H1 (cell line): ENCODE data around the gene C12orf56. TPM values are rescaled to one million over a fixed set of nuclear protein-coding genes. Genes with fewer than 3 reads are reported as not detected.

Experiments used
- CTCF ChIA-PET: fragments of 300-600 bp; sonication (Branson Sonifier 250); formaldehyde crosslinking; loops from one replicate; lab custom pipeline; 2021; ENCODE audit not compliant: partially characterized antibody; lab: Charles Lee
- POLR2A ChIA-PET: fragments of 300-600 bp; sonication (Branson Sonifier 250); formaldehyde crosslinking; loops from one replicate; lab custom pipeline; 2021; ENCODE audit warnings: inconsistent platforms; ENCODE audit not compliant: partially characterized antibody; lab: Charles Lee
- DNase-seq, 2 experiments: peaks; one replicate each; pipeline versions ENCODE4 v3.0.0 to v3.0.0-alpha.2; 2010 to 2022; ENCODE audit warnings: low spot score in 2 of 2, low read depth in 1 of 2, mixed read lengths in 1 of 2
- FAIRE-seq: peaks from 2 replicates; lab custom pipeline; 2011; peaks lifted over from hg19 to GRCh38; lab: Jason Lieb, UNC
- H2AFZ ChIP-seq: 2 replicates; pipeline ENCODE4 v1.8.1; 2012; ENCODE audit warnings: low read length, inconsistent platforms
- H2AK5ac ChIP-seq: 2 replicates; pipeline ENCODE4 v1.6.1; 2013; ENCODE audit warnings: low read depth, low read length
- H2BK120ac ChIP-seq: replicated peaks from 2 replicates; pipeline ENCODE3; 2013; ENCODE audit warnings: low read depth, low read length, inconsistent platforms
- H2BK12ac ChIP-seq: 2 replicates; pipeline ENCODE4 v1.6.1; 2013; ENCODE audit warnings: low read depth, low read length
- H2BK15ac ChIP-seq: 2 replicates; pipeline ENCODE4 v1.6.1; 2013; ENCODE audit warnings: low read length
- H2BK20ac ChIP-seq: 2 replicates; pipeline ENCODE4 v1.6.1; 2013; ENCODE audit warnings: low read length
- H2BK5ac ChIP-seq: 2 replicates; pipeline ENCODE4 v1.6.1; 2013; ENCODE audit warnings: low read depth, low read length
- H3K14ac ChIP-seq: 2 replicates; pipeline ENCODE4 v1.6.1; 2013; ENCODE audit warnings: inconsistent platforms; ENCODE audit not compliant: insufficient read length
- H3K18ac ChIP-seq: 2 replicates; pipeline ENCODE4 v1.6.1; 2013; ENCODE audit warnings: low read length; ENCODE audit errors: extremely low read depth
- H3K23ac ChIP-seq: 2 replicates; pipeline ENCODE4 v1.6.1; 2013; ENCODE audit warnings: inconsistent platforms; ENCODE audit not compliant: insufficient read length
- H3K23me2 ChIP-seq: 2 replicates; pipeline ENCODE4 v1.6.1; 2013; ENCODE audit warnings: low read depth, low read length
- H3K27ac ChIP-seq: 2 replicates; pipeline ENCODE4 v1.6.1; 2011; ENCODE audit warnings: low read depth, low read length, inconsistent platforms
- H3K27me3 ChIP-seq, 4 experiments: replicated peaks in 1 of 4; 1 replicate in 1 of 4; 2 replicates in 3 of 4; pipeline versions ENCODE4 v1.6.1 to v1.8.1; 2011 to 2013; ENCODE audit warnings: low read length in 3 of 4, mild to moderate bottlenecking in 3 of 4, inconsistent platforms in 2 of 4, mixed read lengths in 2 of 4, moderate library complexity in 1 of 4; ENCODE audit not compliant: control insufficient read depth in 3 of 4, insufficient read depth in 3 of 4; ENCODE audit errors: extremely low read depth in 1 of 4
- H3K36me3 ChIP-seq, 4 experiments: 2 replicates each; pipeline versions ENCODE4 v1.6.1 to v1.8.1; 2011 to 2013; ENCODE audit warnings: mild to moderate bottlenecking in 4 of 4, low read length in 3 of 4, moderate library complexity in 2 of 4, control low read depth in 1 of 4, inconsistent platforms in 1 of 4; ENCODE audit not compliant: insufficient read depth in 4 of 4, control insufficient read depth in 2 of 4
- H3K4ac ChIP-seq: replicated peaks from 2 replicates; pipeline ENCODE3; 2013; ENCODE audit warnings: low read length, low read depth, mixed read lengths, inconsistent platforms; ENCODE audit not compliant: insufficient read length
- H3K4me1 ChIP-seq, 4 experiments: replicated peaks in 1 of 4; 1 replicate in 1 of 4; 2 replicates in 3 of 4; pipeline versions ENCODE4 v1.6.1 to v1.8.1; 2011 to 2013; ENCODE audit warnings: low read length in 3 of 4, inconsistent platforms in 2 of 4, mixed read lengths in 1 of 4; ENCODE audit not compliant: insufficient read depth in 4 of 4, control insufficient read depth in 3 of 4
- H3K4me2 ChIP-seq, 2 experiments: 2 replicates each; pipeline versions ENCODE4 v1.6.1 to v1.8.1; 2011 to 2013; ENCODE audit warnings: low read depth in 2 of 2, low read length in 2 of 2, control low read depth in 1 of 2, inconsistent platforms in 1 of 2, mild to moderate bottlenecking in 1 of 2; ENCODE audit not compliant: insufficient read depth in 1 of 2
- H3K4me3 ChIP-seq, 4 experiments: fragments of 200-600, 300-600 bp in 1 of 4; sonication (generic), shearing (Covaris generic), sonication (Bioruptor Twin) in 1 of 4; 2 replicates each; pipeline versions ENCODE4 v1.5.1 to v1.8.1; 2011 to 2016; ENCODE audit warnings: low read length in 4 of 4, low read depth in 3 of 4, control low read depth in 2 of 4, inconsistent platforms in 2 of 4, mild to moderate bottlenecking in 2 of 4, mixed read lengths in 1 of 4, moderate library complexity in 1 of 4; ENCODE audit not compliant: insufficient read depth in 2 of 4; ENCODE audit errors: extremely low read depth in 1 of 4
- H3K56ac ChIP-seq: replicated peaks from 2 replicates; pipeline ENCODE3; 2013; ENCODE audit warnings: low read depth, mild to moderate bottlenecking, mixed read lengths, low read length, inconsistent platforms; ENCODE audit not compliant: insufficient read length
- H3K79me1 ChIP-seq: 2 replicates; pipeline ENCODE4 v1.6.1; 2013; ENCODE audit warnings: low read depth, low read length, control low read depth
- H3K79me2 ChIP-seq, 2 experiments: 2 replicates each; pipeline versions ENCODE4 v1.6.1 to v1.8.1; 2012 to 2013; ENCODE audit warnings: low read length in 2 of 2, mild to moderate bottlenecking in 2 of 2, inconsistent platforms in 1 of 2; ENCODE audit not compliant: insufficient read depth in 2 of 2, control insufficient read depth in 1 of 2
- H3K9ac ChIP-seq, 4 experiments: replicated peaks in 1 of 4; 1 replicate in 1 of 4; 2 replicates in 3 of 4; pipeline versions ENCODE4 v1.6.1 to v1.8.1; 2011 to 2013; ENCODE audit warnings: low read depth in 3 of 4, low read length in 3 of 4, control low read depth in 2 of 4, mild to moderate bottlenecking in 2 of 4, moderate library complexity in 2 of 4, inconsistent platforms in 1 of 4; ENCODE audit errors: extremely low read depth in 1 of 4
- H3K9me3 ChIP-seq, 2 experiments: 2 replicates each; pipeline versions ENCODE4 v1.6.1 to v1.8.1; 2012 to 2013; ENCODE audit warnings: mild to moderate bottlenecking in 2 of 2, moderate library complexity in 2 of 2, control low read depth in 1 of 2, inconsistent platforms in 1 of 2, low read depth in 1 of 2, low read length in 1 of 2, mixed read lengths in 1 of 2; ENCODE audit not compliant: insufficient read depth in 2 of 2
- H4K20me1 ChIP-seq, 2 experiments: replicated peaks in 1 of 2; 2 replicates each; pipeline versions ENCODE3 to v1.8.1; 2011 to 2013; ENCODE audit warnings: inconsistent platforms in 2 of 2, low read length in 2 of 2, mild to moderate bottlenecking in 1 of 2; ENCODE audit not compliant: insufficient read depth in 2 of 2, control insufficient read depth in 1 of 2
- H4K5ac ChIP-seq: 2 replicates; pipeline ENCODE4 v1.6.1; 2013; ENCODE audit warnings: low read length, low read depth, mixed read lengths, inconsistent platforms; ENCODE audit not compliant: insufficient read length
- H4K8ac ChIP-seq: 2 replicates; pipeline ENCODE4 v1.8.0; 2013; ENCODE audit warnings: mild to moderate bottlenecking, moderate library complexity, low read length, inconsistent platforms; ENCODE audit not compliant: insufficient read depth; ENCODE audit errors: extremely low read depth
- H4K91ac ChIP-seq: replicated peaks from 2 replicates; pipeline ENCODE3; 2013; ENCODE audit warnings: low read length, mixed read lengths, inconsistent platforms; ENCODE audit not compliant: insufficient read length
- CBX5 ChIP-seq: fragments of 300-800, 300-1000 bp; sonication (generic); IDR thresholded peaks from 2 replicates; pipeline ENCODE4 v1.7.1; 2016; ENCODE audit warnings: antibody characterized with exemption, low read length, low read depth
- CREB1 ChIP-seq: IDR thresholded peaks from 2 replicates; pipeline ENCODE4 v1.6.1; 2012; ENCODE audit warnings: inconsistent platforms
- NANOG ChIP-seq: IDR thresholded peaks from 2 replicates; pipeline ENCODE4 v1.6.1; 2011; ENCODE audit warnings: low read length, low read depth, mild to moderate bottlenecking, inconsistent platforms; ENCODE audit not compliant: insufficient read depth, poor library complexity, severe bottlenecking
- POLR2A ChIP-seq, 2 experiments: IDR thresholded peaks; 1 replicate in 1 of 2; 2 replicates in 1 of 2; pipeline ENCODE4 v1.6.1; 2011; ENCODE audit warnings: low read depth in 2 of 2, low read length in 2 of 2, mild to moderate bottlenecking in 2 of 2; ENCODE audit errors: control extremely low read depth in 1 of 2
- RAD21 ChIP-seq, 2 experiments: IDR thresholded peaks in 1 of 2; conservative IDR thresholded peaks in 1 of 2; 2 replicates each; pipeline ENCODE4 v1.6.1; 2011; ENCODE audit warnings: low read depth in 2 of 2, low read length in 2 of 2, improper control_type of control experiment in 1 of 2, inconsistent platforms in 1 of 2, mild to moderate bottlenecking in 1 of 2, moderate library complexity in 1 of 2
- RBBP5 ChIP-seq: IDR thresholded peaks from 2 replicates; pipeline ENCODE4 v1.7.1; 2012; ENCODE audit warnings: low read depth, mild to moderate bottlenecking, inconsistent platforms, low read length, moderate library complexity, borderline replicate concordance
- ZNF274 ChIP-seq: IDR thresholded peaks from 2 replicates; pipeline ENCODE4 v1.7.0; 2012; ENCODE audit warnings: low read length, borderline replicate concordance; ENCODE audit errors: extremely low read depth
- polyA plus RNA-seq, 7 experiments: library from polyadenylated mRNA; depleted of rRNA in 3 of 7; stranded (reverse) in 5 of 7; unstranded in 2 of 7; fragments of >200 nt in 5 of 7; fragments of 200-250 nt in 2 of 7; gene quantifications; 1 replicate in 5 of 7; 2 replicates in 1 of 7; 4 replicates in 1 of 7; pipeline versions ENCODE4 v1.2.1 to v1.2.3, GENCODE V29; 2011 to 2013; ENCODE audit warnings: missing spikeins in 2 of 7, mixed read lengths in 2 of 7
- total RNA-seq: library from RNA; stranded (reverse); fragmentation: NEBNext Ultra II Directional; extraction: Animal tissue kit (Norgen Biotek cat#: 25700); gene quantifications from 2 replicates; pipeline ENCODE4 v1.2.1, GENCODE V29; 2021
- TF ChIP-seq, protein P1 (sequence below), 3 experiments: IDR thresholded peaks; 1 replicate in 2 of 3; 2 replicates in 1 of 3; pipeline versions ENCODE4 v1.5.1 to v1.6.1; 2011; ENCODE audit warnings: low read length in 3 of 3, mild to moderate bottlenecking in 3 of 3, inconsistent platforms in 2 of 3, low read depth in 1 of 3, moderate library complexity in 1 of 3; ENCODE audit not compliant: insufficient read depth in 1 of 3; ENCODE audit errors: control extremely low read depth in 1 of 3
- TF ChIP-seq, protein P2 (sequence below): IDR thresholded peaks from 2 replicates; pipeline ENCODE4 v1.6.1; 2012; ENCODE audit warnings: low read length, inconsistent platforms

C12orf56 gene
- total and polyA plus RNA-seq, 2 of the 8 experiments (the other 6 are each of a cell fraction or from before 2014, with no cell fraction given), result 1.1 to 2.9 TPM

DNA sequence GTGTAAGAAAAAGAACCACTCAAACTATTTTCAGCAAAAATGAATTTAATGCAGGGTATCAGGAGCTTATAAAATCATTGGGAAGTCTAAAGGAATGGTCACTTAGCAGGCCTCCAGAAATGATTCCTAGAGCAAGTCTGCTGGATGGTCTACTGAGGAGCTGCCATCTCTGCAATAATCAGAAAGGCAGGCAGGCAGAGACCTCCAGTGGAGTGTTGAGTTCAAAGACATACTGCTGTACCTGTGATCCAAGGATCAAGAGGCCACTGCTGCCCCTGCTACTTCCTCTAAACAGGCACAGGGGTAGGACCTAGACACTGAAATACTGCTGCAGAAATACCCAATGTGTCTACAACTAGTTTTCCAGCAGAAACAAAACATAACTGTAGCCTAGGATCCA, 154.0 kb downstream of the C12orf56 start:
- H3K79me1 ChIP-seq, result no peaks in the 10 kb centered on the region
- TF ChIP-seq NANOG (no peak), RBBP5 (no peak), CBX5 (no peak), ZNF274 (no peak), POLR2A (IDR thresholded peaks at IDR 0.05; ENCODE audit: control extremely low read depth in 1 of 2, low read depth in 2 of 2, low read length in 2 of 2) (no peak), RAD21 (IDR thresholded peaks at IDR 0.05 in 1 of 2, conservative IDR thresholded peaks at IDR 0.05 in 1 of 2; ENCODE audit: low read depth in 2 of 2, low read length in 2 of 2) (peak; percentile 53 to 66), CREB1 (no peak)
- TF ChIP-seq, protein P1, sequence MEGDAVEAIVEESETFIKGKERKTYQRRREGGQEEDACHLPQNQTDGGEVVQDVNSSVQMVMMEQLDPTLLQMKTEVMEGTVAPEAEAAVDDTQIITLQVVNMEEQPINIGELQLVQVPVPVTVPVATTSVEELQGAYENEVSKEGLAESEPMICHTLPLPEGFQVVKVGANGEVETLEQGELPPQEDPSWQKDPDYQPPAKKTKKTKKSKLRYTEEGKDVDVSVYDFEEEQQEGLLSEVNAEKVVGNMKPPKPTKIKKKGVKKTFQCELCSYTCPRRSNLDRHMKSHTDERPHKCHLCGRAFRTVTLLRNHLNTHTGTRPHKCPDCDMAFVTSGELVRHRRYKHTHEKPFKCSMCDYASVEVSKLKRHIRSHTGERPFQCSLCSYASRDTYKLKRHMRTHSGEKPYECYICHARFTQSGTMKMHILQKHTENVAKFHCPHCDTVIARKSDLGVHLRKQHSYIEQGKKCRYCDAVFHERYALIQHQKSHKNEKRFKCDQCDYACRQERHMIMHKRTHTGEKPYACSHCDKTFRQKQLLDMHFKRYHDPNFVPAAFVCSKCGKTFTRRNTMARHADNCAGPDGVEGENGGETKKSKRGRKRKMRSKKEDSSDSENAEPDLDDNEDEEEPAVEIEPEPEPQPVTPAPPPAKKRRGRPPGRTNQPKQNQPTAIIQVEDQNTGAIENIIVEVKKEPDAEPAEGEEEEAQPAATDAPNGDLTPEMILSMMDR (IDR thresholded peaks at IDR 0.05; ENCODE audit: control extremely low read depth in 1 of 3, insufficient read depth in 1 of 3, low read depth in 1 of 3, low read length in 3 of 3), result peak in 2 of 3 experiments; percentile 20 to 39; a peak in 2 of 4 replicates
- TF ChIP-seq, protein P2, sequence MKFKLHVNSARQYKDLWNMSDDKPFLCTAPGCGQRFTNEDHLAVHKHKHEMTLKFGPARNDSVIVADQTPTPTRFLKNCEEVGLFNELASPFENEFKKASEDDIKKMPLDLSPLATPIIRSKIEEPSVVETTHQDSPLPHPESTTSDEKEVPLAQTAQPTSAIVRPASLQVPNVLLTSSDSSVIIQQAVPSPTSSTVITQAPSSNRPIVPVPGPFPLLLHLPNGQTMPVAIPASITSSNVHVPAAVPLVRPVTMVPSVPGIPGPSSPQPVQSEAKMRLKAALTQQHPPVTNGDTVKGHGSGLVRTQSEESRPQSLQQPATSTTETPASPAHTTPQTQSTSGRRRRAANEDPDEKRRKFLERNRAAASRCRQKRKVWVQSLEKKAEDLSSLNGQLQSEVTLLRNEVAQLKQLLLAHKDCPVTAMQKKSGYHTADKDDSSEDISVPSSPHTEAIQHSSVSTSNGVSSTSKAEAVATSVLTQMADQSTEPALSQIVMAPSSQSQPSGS, result no peak
- H2BK5ac ChIP-seq, result no peak overlapping the region
- no peaks in the 10 kb centered on the region for H3K9me3 ChIP-seq
- no peak overlapping the region for H2BK120ac ChIP-seq
- H4K8ac ChIP-seq, result no peak overlapping the region
- H3K9ac ChIP-seq, result no peak overlapping the region
- no peak overlapping the region for H3K56ac ChIP-seq
- H3K4me3 ChIP-seq, result no peak overlapping the region
- no peaks in the 10 kb centered on the region for H3K27me3 ChIP-seq
- H3K4ac ChIP-seq, result no peak overlapping the region
- H2AK5ac ChIP-seq, result no peak overlapping the region
- H4K5ac ChIP-seq, result no peak overlapping the region
- H3K79me2 ChIP-seq, result no peaks in the 10 kb centered on the region
- H2BK15ac ChIP-seq, result no peak overlapping the region
- H2BK12ac ChIP-seq, result no peak overlapping the region
- FAIRE-seq (no peak), DNase-seq (no peak)
- H4K91ac ChIP-seq, result no peak overlapping the region
- no peak overlapping the region for H3K14ac ChIP-seq
- no peak overlapping the region for H2BK20ac ChIP-seq
- no peaks in the 10 kb centered on the region for H3K23me2 ChIP-seq
- no peak overlapping the region for H3K23ac ChIP-seq
- H3K4me2 ChIP-seq, result no peak overlapping the region
- POLR2A ChIA-PET, result no interaction called here
- H3K4me1 ChIP-seq, result no peaks in the 10 kb centered on the region; a peak in 1 of 7 replicates
- H3K18ac ChIP-seq, result no peak overlapping the region
- no peaks in the 10 kb centered on the region for H3K36me3 ChIP-seq
- H4K20me1 ChIP-seq, result no peaks in the 10 kb centered on the region
- no peak overlapping the region for H3K27ac ChIP-seq
- CTCF ChIA-PET, result interaction anchor here (0.6 to 1.8 kb wide), 5 partner anchors 9 to 414 kb away, joined by 3 to 5 read pairs (median 4); no protein-coding TSS in a partner anchor
- H2AFZ ChIP-seq, result no peak overlapping the region
